BE2C (cell line): ENCODE measurements around the gene PLA2G2D.

ENCODE experiments used
- DNase-seq: peaks from one replicate; pipeline ENCODE4 v3.0.0-alpha.2; 2020
- H3K27me3 ChIP-seq: fragments of 250-450 bp; sonication (Bioruptor Pico); 2 replicates; pipeline ENCODE4 v1.5.1; 2020; ENCODE audit warnings: mild to moderate bottlenecking
- H3K36me3 ChIP-seq: fragments of 250-450 bp; sonication (Bioruptor Pico); 2 replicates; pipeline ENCODE4 v1.5.1; 2020; ENCODE audit warnings: mild to moderate bottlenecking
- H3K4me1 ChIP-seq: fragments of 250-450 bp; sonication (Bioruptor Pico); 2 replicates; pipeline ENCODE4 v1.5.1; 2020
- H3K4me3 ChIP-seq: 2 replicates; pipeline ENCODE4 v1.5.1; 2011; ENCODE audit warnings: low read depth, low read length
- H3K9me3 ChIP-seq: fragments of 250-450 bp; sonication (Bioruptor Pico); 2 replicates; pipeline ENCODE4 v1.5.1; 2020
- TF ChIP-seq, protein P1 (sequence below): IDR thresholded peaks from 2 replicates; pipeline ENCODE4 v1.5.1; 2012; ENCODE audit warnings: mild to moderate bottlenecking, low read depth, low read length

The PLA2G2D gene

DNA sequence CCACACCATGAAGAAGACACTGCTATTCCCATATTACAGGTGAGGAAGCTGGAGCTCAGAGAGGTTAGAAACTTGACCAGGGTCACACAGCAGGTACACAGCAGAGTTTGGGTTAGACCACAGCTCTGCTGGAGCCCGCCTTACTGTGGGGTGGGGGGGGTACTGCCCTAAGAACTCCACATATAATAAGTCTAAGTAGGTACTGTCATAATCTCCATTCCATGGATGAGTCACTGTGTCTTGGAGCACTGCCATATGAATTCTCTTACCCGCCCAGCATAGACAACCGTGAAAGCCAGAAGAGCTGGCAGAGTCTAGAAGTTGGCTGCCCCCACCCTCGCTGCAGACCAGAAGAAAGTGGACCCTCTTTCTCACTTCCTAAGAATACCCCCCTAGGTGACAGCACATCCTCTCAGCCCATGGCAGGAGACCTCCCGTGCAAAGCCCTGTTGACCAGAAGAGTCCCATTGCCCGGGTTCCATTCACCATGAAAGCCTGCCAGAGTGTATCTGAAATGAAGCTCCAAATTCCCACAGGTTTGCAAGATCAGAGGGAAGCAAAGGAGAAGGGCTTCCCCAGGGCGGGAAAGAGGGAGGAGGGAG lies 5.2 kb upstream of the PLA2G2D start:
- Histone ChIP-seq H3K27me3 (peaks cover 5% of the 10 kb centered on the region; the same call in 1 of the 2 replicates), H3K36me3 (no peaks in the 10 kb centered on the region), H3K4me1 (no peaks in the 10 kb centered on the region), H3K9me3 (no peaks in the 10 kb centered on the region), H3K4me3 (no peak overlapping the region)
- TF ChIP-seq, protein P1, sequence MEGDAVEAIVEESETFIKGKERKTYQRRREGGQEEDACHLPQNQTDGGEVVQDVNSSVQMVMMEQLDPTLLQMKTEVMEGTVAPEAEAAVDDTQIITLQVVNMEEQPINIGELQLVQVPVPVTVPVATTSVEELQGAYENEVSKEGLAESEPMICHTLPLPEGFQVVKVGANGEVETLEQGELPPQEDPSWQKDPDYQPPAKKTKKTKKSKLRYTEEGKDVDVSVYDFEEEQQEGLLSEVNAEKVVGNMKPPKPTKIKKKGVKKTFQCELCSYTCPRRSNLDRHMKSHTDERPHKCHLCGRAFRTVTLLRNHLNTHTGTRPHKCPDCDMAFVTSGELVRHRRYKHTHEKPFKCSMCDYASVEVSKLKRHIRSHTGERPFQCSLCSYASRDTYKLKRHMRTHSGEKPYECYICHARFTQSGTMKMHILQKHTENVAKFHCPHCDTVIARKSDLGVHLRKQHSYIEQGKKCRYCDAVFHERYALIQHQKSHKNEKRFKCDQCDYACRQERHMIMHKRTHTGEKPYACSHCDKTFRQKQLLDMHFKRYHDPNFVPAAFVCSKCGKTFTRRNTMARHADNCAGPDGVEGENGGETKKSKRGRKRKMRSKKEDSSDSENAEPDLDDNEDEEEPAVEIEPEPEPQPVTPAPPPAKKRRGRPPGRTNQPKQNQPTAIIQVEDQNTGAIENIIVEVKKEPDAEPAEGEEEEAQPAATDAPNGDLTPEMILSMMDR: no peak
- no peak for DNase-seq

DNA sequence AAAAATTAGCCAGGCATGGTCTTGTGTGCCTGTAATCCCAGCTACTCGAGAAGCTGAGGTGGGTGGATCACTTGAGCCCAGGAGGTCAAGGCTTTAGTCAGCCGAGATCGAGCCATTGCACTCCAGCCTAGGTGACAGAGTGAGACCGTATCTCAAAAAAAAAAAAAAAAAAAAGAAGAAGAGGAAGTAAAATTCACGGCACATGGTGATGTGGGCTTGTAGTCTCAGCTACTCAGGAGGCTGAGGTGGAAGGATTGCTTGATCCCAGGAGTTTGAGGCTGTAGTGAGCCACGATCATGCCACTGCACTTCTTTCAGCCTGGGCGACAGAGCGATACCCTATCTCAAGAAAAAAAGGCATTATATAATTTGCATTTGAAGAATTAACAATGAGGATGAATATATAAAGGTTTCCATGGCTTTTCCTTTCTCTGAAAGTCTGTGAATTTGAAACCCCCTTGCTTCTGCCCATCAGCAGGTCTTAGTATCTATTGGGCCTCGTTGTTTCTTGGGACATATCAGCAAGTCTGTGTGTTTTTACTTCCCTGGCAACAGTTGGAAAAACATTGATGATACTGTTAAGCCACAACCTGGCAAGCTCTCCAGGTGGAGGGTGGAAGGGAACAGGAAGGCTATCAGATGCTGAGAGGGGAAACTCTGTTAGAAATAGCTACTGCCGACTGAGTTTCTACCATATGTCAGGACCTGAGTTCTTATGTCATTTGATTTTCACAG lies 4.6 kb upstream of the PLA2G2D start:
- H3K4me3 ChIP-seq: no peak overlapping the region
- TF ChIP-seq, protein P1: no peak
- peaks cover 5% of the 10 kb centered on the region; the same call in 1 of the 2 replicates for H3K27me3 ChIP-seq
- no peaks in the 10 kb centered on the region for H3K4me1 ChIP-seq
- no peaks in the 10 kb centered on the region for H3K36me3 ChIP-seq
- no peaks in the 10 kb centered on the region for H3K9me3 ChIP-seq
- no peak for DNase-seq

DNA sequence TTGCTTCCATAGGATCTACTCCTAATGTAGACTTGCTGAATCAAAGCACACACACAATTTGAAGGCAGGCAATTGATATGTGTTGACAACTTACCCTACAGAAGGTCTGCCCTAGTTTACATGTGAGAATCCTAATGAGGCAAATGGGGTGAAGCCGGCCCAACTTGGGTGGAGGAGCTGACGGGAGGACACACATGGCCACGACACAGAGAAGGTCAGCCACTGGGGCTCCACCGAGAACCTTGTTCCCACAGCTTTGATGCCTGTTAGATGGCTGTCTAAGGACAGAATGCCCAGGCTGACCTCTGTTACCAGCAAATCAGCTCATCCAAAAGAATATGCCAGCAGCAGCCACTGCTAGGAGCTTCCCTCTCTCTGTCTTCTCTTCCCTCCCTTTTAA lies 1.5 kb upstream of the PLA2G2D start:
- no peaks in the 10 kb centered on the region for H3K4me1 ChIP-seq
- no peaks in the 10 kb centered on the region for H3K9me3 ChIP-seq
- no peak overlapping the region for H3K4me3 ChIP-seq
- H3K36me3 ChIP-seq: no peaks in the 10 kb centered on the region
- no peak for DNase-seq
- H3K27me3 ChIP-seq: peaks cover 5% of the 10 kb centered on the region; the same call in 1 of the 2 replicates
- TF ChIP-seq, protein P1: no peak

DNA sequence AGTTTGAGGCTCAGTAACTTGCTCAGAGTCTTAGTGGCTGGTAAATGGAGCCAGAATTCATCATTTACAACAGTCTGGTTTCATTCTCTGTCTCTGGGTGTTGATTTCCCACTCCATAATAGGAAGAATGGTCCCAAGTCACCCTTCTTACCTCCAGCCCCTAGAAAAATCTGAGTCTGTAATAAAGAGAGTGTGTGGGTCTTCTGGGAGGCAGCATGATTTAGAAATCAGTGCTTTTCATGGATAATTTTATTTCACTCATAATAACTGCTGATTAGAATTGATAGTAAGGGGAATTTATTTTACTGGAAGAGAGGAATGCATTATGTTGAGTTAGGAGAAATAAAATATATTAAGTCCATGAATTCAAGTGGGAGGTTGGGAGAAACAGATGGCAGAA lies 2.1 kb downstream of the PLA2G2D start:
- Histone ChIP-seq H3K36me3 (no peaks in the 10 kb centered on the region), H3K4me1 (no peaks in the 10 kb centered on the region), H3K9me3 (no peaks in the 10 kb centered on the region), H3K4me3 (no peak overlapping the region), H3K27me3 (peaks cover 5% of the 10 kb centered on the region; the same call in 1 of the 2 replicates)
- TF ChIP-seq, protein P1: no peak
- DNase-seq: no peak

- no peaks in the 10 kb centered on the region for H3K36me3 ChIP-seq
- TF ChIP-seq, protein P1: no peak
- no peak for DNase-seq
- peaks cover 3% of the 10 kb centered on the region; the same call in 1 of the 2 replicates for H3K27me3 ChIP-seq
- H3K4me3 ChIP-seq: no peak overlapping the region
- no peaks in the 10 kb centered on the region for H3K4me1 ChIP-seq
- H3K9me3 ChIP-seq: no peaks in the 10 kb centered on the region
Observed at GRCh38 chr1:20115916-20116315, 3.4 kb downstream of the PLA2G2D start.

DNA sequence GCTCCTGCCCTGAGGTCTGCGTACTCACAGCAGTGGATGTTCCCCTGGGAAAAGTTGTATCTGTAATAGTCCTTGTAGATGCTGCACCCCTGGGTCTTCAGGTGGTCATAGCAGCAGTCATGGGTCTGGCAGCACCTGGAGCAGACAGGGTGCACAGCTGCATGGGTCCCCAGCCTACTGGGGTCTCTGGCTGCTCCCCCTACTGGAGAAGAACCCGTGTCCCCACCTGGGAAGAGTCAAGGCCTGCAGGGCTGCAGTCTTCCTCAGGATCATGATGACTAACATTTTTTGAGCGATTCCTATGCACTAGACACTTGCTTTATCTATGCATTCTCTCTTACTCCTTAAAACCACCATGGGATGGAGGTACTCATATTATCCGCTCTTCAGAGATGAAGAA lies 3.9 kb downstream of the PLA2G2D start:
- no peaks in the 10 kb centered on the region for H3K9me3 ChIP-seq
- no peaks in the 10 kb centered on the region for H3K4me1 ChIP-seq
- H3K4me3 ChIP-seq: no peak overlapping the region
- no peak for DNase-seq
- no peaks in the 10 kb centered on the region for H3K27me3 ChIP-seq
- TF ChIP-seq, protein P1: no peak
- H3K36me3 ChIP-seq: no peaks in the 10 kb centered on the region
